ENCODE measurements around the gene ZMYND15.

ZMYND15 gene

GRCh38 chr17:4790705-4791088, 51.1 kb downstream of the ZMYND15 start:
- FAIRE-seq (no peak), DNase-seq (ENCODE audit: insufficient read length) (no peak)
- no peak for TF ChIP-seq POLR2AphosphoS5 (IDR thresholded peaks at IDR 0.05; ENCODE audit: low read depth, low read length)
- TF ChIP-seq POLR2A (IDR thresholded peaks at IDR 0.05; ENCODE audit: low read depth, low read length) = no peak
- TF ChIP-seq TAF1 (IDR thresholded peaks at IDR 0.05; ENCODE audit: borderline replicate concordance, low read depth, low read length) = no peak

- TF ChIP-seq TAF1 (IDR thresholded peaks at IDR 0.05; ENCODE audit: borderline replicate concordance, low read depth, low read length) (no peak), POLR2AphosphoS5 (IDR thresholded peaks at IDR 0.05; ENCODE audit: low read depth, low read length) (no peak)
- FAIRE-seq (no peak), DNase-seq (ENCODE audit: insufficient read length) (no peak)
Observed at GRCh38 chr17:4795168-4795567, 55.5 kb downstream of the ZMYND15 start.
